ENCODE measurements around the gene CNOT3. TPM values are rescaled to one million over a fixed set of nuclear protein-coding genes. Genes with fewer than 3 reads are reported as not detected.
A peak's percentile ranks its signal among the peaks of the same experiment; 100 is the strongest.

CNOT3 gene
- total and polyA plus RNA-seq, 9 of the 15 experiments (the other 6 are each of a cell fraction or from before 2014, with no cell fraction given): 0.27 to 60.4 (median 9.9) TPM

DNA sequence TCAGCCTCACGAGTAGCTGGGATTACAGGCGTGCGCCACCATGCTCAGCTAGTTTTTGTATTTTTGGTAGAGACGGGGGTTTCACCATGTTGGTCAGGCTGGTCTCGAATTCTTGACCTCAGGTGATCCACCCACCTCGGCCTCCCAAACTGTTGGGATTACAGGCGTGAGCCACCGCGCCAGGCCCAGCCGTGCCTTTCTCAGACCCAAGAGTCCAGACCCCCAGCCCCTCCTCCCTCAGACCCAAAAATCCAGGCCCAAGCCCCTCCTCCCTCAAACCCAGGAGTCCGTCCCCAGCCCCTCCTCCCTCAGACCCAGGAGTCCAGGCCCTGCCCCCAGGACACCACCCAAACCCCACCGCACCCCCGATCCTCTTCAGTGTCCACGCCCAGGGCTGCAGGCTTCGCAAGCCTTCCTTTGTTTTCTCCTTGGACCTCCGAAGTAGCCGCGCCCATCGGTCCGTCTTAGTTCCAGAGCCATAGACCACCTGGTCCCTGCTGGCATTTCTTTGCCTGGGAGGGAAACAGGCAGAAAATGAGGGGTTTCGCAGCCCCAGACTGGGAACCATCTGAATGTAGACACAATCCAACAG lies 31.7 kb downstream of the CNOT3 start:
- DNase-seq (ENCODE audit: extremely low read depth in 1 of 4, low spot score in 3 of 4) (no peak), ATAC-seq (no peak), FAIRE-seq (no peak)
- Histone ChIP-seq H3K27ac (ENCODE audit: extremely low read depth, low read depth, low read length) (no peak overlapping the region), H3K9ac (ENCODE audit: insufficient read depth in 1 of 2, low read depth in 2 of 2, low read length in 2 of 2) (0 out of 4 replicates have a peak overlapping the region, but pooled peaks of 1 of the 2 experiments have one; percentile 17), H3K36me3 (ENCODE audit: control insufficient read depth, insufficient read depth, low read length) (no peaks in the 10 kb centered on the region), H3K9me1 (ENCODE audit: control insufficient read depth, insufficient read depth, low read length) (no peaks in the 10 kb centered on the region), H3K4me3 (no peak overlapping the region), H4K20me1 (replicated peaks; ENCODE audit: control insufficient read depth, insufficient read depth, low read length) (0 out of 2 replicates have a peak, but pooled peaks cover 10% of the 10 kb centered on the region), H3K9me3 (replicated peaks; ENCODE audit: control insufficient read depth, insufficient read depth, low read depth, low read length) (no peaks in the 10 kb centered on the region), H2AFZ (ENCODE audit: low read depth, low read length) (no peak overlapping the region), H3K27me3 (ENCODE audit: control insufficient read depth in 2 of 2, insufficient read depth in 2 of 2, low read length in 2 of 2) (no peaks in the 10 kb centered on the region), H3K4me2 (ENCODE audit: insufficient read depth, low read length) (no peak overlapping the region), H3K79me2 (ENCODE audit: control insufficient read depth, insufficient read depth, low read length) (no peaks in the 10 kb centered on the region), H3K4me1 (replicated peaks in 1 of 2; ENCODE audit: control insufficient read depth in 2 of 2, insufficient read depth in 2 of 2, low read length in 2 of 2) (peaks cover 2 to 52% of the 10 kb centered on the region in 2 experiments; a peak in 2 of 5 replicates)
- in situ Hi-C loops (cut with MboI): no loop called here
- no TSS peak for BruUV-seq (replicated peaks)
- 76% methylated on average over 17 of the region's 21 CpGs for WGBS (ENCODE audit: insufficient coverage, low coverage, missing lambda C conversion rate)
- intact Hi-C loops (cut with micrococcal nuclease): loop anchor here (2.0 kb wide), 1 partner anchor 62 kb away; no protein-coding TSS in a partner anchor
- POLR2A ChIA-PET: no interaction called here
- CTCF ChIA-PET (ENCODE audit: low intra/inter-chr PET ratio): interaction anchor here (0.7 to 5.9 kb wide), 4 partner anchors 62 to 100 kb away, joined by 3 to 37 read pairs (median 5); no protein-coding TSS in a partner anchor
- TF ChIP-seq, protein P1, sequence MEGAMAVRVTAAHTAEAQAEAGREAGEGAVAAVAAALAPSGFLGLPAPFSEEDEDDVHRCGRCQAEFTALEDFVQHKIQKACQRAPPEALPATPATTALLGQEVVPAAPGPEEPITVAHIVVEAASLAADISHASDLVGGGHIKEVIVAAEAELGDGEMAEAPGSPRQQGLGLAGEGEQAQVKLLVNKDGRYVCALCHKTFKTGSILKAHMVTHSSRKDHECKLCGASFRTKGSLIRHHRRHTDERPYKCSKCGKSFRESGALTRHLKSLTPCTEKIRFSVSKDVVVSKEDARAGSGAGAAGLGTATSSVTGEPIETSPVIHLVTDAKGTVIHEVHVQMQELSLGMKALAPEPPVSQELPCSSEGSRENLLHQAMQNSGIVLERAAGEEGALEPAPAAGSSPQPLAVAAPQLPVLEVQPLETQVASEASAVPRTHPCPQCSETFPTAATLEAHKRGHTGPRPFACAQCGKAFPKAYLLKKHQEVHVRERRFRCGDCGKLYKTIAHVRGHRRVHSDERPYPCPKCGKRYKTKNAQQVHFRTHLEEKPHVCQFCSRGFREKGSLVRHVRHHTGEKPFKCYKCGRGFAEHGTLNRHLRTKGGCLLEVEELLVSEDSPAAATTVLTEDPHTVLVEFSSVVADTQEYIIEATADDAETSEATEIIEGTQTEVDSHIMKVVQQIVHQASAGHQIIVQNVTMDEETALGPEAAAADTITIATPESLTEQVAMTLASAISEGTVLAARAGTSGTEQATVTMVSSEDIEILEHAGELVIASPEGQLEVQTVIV (CRISPR knock-in tag; IDR thresholded peaks at IDR 0.05; ENCODE audit: borderline replicate concordance): no peak
- TF ChIP-seq STAT5B (CRISPR knock-in tag; IDR thresholded peaks at IDR 0.05): no peak
- no peak for TF ChIP-seq NFXL1 (CRISPR knock-in tag; IDR thresholded peaks at IDR 0.05)
- no peak for TF ChIP-seq NR2C2 (CRISPR knock-in tag; IDR thresholded peaks at IDR 0.05)
- TF ChIP-seq NR2C2 (tag; IDR thresholded peaks at IDR 0.05): no peak
- TF ChIP-seq NUFIP1 (IDR thresholded peaks at IDR 0.05; ENCODE audit: partially characterized antibody): no peak
- no peak for TF ChIP-seq ZNF24 (IDR thresholded peaks at IDR 0.05)
- TF ChIP-seq, protein P2, sequence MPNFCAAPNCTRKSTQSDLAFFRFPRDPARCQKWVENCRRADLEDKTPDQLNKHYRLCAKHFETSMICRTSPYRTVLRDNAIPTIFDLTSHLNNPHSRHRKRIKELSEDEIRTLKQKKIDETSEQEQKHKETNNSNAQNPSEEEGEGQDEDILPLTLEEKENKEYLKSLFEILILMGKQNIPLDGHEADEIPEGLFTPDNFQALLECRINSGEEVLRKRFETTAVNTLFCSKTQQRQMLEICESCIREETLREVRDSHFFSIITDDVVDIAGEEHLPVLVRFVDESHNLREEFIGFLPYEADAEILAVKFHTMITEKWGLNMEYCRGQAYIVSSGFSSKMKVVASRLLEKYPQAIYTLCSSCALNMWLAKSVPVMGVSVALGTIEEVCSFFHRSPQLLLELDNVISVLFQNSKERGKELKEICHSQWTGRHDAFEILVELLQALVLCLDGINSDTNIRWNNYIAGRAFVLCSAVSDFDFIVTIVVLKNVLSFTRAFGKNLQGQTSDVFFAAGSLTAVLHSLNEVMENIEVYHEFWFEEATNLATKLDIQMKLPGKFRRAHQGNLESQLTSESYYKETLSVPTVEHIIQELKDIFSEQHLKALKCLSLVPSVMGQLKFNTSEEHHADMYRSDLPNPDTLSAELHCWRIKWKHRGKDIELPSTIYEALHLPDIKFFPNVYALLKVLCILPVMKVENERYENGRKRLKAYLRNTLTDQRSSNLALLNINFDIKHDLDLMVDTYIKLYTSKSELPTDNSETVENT (CRISPR knock-in tag; IDR thresholded peaks at IDR 0.05): no peak
- TF ChIP-seq KLF1 (tag; IDR thresholded peaks at IDR 0.05): no peak
- TF ChIP-seq, protein P3, sequence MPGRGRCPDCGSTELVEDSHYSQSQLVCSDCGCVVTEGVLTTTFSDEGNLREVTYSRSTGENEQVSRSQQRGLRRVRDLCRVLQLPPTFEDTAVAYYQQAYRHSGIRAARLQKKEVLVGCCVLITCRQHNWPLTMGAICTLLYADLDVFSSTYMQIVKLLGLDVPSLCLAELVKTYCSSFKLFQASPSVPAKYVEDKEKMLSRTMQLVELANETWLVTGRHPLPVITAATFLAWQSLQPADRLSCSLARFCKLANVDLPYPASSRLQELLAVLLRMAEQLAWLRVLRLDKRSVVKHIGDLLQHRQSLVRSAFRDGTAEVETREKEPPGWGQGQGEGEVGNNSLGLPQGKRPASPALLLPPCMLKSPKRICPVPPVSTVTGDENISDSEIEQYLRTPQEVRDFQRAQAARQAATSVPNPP (IDR thresholded peaks at IDR 0.05; ENCODE audit: borderline replicate concordance, insufficient read depth, insufficient read length): no peak
- no peak for TF ChIP-seq FOSL1 (tag; conservative IDR thresholded peaks at IDR 0.05)
- TF ChIP-seq NR2C1 (IDR thresholded peaks at IDR 0.05): no peak
- TF ChIP-seq NR2C1 (tag; IDR thresholded peaks at IDR 0.05): no peak
- TF ChIP-seq ZNF311 (CRISPR knock-in tag; IDR thresholded peaks at IDR 0.05): no peak
- no peak for TF ChIP-seq FOXP1 (CRISPR knock-in tag; IDR thresholded peaks at IDR 0.05)

All from K562 (cell line).